ENCODE results near the gene NCK2.

The NCK2 gene

DNA sequence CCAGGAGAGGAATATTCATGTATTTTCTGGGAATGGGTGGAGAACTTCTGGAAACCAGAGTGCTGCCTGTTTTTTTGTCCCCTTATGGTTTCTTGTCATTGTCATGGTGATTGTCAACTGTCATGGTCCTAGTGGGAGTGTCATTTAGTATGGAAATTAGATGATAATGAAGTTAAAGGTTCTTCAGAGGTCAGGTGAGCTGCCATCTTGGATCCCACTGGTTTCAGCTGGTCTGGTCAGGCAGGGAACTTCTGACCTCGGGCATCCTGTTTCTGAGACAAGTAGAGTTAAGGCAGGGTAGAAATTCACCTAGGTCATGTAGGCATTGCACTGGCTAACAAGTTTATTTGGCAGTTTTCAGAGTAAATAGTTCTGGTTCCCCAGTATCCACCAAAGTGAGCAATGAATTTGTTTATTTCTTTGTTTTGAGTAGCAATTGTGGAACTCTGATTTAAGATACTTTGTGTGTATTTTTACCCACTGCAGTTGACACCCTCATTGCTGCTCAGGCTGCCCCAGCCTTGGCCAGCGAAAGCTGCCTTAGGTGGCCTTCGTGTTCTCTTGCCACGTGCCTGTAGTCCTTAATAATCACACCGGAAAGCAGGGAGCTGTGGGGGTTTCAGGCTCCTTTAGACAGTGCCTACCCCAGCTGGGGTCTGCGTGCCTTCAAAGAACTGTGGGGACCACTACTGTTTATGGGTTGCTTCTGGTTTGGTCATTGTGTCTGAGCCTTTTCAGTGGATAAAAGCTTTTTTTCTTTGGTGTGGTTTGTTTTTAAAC lies 48.7 kb downstream of the NCK2 start:
- DNase-seq (ENCODE audit: low spot score): no peak

DNA sequence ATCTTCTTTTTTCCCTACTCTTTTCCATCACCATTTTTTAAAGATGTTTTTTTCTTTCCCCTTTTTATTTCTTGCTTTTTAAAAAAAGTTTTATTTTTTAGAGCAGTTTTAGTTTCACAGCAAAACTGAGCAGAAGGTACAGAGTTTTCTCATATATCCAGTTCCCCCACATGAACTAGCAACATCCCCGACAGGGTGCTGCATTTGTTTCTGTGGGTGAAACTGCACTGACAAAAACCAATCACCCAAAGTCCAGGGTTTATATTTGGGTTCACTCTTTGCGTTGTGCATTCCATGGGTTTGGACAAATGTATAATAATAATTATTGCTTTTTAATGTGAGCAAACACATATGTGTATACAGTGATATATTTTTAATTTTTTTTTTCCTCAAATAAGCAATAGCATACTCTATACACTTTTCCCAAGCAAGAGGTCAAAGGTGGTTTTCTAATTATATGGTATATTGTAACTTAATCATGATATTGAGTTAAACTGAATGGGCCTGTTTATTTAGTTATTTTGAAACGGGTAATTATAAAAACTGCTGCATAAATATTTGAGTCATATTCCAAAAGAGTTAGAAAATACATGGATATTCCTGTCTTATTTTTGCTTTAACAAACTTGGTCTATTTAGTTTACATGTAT lies 50.3 kb downstream of the NCK2 start:
- DNase-seq (ENCODE audit: low spot score): no peak

DNA sequence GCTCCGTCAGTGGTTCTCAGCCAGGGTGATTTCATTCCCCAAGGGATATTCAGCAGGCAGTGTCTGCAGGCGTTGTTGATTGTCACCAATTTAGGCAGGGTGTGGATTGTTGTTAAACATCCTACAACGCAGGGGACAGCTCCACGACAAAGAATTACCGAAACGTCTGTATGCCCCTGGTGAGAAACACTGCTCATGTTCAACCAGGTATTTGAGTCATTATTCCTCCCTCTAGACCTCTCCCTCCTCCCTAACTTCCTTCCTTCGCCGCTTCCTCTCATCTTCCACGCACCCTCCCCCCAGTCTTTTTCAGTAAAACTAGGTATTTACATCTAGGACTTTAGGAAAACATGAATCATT lies 50.8 kb downstream of the NCK2 start:
- DNase-seq (ENCODE audit: low spot score): no peak

DNA sequence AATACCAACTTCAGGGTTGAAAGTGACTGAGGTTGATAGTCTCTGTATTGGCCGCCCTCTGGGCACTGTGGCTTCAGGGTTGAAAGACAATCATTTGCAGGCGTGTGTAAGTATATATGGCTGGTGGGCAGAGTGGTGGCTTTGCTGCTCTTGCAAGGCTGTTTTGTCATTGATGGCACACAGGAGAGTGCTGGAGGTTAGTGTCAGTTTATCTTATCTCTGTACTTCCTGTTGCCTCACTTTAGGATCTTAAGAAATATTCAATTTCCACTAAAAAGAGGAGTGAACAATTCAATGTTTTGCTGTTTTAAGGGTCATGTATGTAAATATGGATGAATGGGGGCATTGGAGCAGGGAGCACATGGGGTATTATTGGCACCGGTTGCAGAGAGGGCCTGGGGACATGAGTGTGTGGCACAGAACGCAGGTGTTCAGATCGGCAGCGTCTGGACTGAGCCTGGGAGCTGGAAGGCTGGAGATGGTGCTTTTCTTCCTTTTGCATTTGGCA lies 51.5 kb downstream of the NCK2 start:
- DNase-seq (ENCODE audit: low spot score): no peak

DNA sequence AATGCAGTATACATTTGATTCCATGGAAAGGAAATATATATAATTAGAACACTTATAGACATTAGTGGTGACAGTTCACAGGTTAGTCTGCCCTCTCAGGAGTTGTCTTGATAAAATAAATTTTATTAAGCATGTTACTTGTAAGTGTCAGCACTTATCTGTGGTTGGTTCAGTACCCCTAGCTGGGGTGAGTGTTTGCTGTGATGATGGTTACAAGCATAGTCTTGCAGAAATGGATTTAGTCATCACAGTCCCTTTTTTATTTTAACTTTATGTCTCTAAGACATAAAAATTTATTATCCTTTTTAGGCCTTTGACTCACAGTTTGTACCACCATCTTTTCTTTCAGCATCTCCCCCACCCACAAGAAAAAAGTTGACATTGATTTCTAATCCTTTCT lies 52.1 kb downstream of the NCK2 start:
- DNase-seq (ENCODE audit: low spot score): no peak

DNA sequence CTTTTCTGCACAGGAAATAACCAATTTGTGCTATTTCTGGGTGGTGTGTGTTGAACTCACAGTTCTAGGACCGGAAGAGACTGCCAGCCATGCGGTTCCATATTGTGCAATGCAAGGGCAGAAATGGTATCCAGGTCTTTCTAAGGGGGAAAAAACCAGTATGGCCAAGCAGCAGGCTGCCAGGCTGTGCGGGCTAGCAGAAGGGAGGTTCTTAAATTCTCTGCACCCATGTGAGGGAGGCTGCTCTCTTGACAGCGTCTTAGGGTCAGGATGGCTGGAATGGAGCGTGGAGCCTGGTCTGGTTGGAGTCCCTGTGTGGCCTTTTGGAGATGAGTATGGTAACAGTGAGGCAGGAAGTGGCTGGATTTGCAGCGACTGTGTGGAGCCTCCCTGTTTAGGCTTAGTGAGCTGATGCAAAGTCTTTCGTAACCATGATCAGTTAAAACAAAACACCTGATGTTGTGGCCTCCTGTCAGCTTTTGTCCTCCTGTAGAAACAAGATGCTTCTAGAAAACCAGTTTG lies 52.6 kb downstream of the NCK2 start:
- no peak for DNase-seq (ENCODE audit: low spot score)

DNA sequence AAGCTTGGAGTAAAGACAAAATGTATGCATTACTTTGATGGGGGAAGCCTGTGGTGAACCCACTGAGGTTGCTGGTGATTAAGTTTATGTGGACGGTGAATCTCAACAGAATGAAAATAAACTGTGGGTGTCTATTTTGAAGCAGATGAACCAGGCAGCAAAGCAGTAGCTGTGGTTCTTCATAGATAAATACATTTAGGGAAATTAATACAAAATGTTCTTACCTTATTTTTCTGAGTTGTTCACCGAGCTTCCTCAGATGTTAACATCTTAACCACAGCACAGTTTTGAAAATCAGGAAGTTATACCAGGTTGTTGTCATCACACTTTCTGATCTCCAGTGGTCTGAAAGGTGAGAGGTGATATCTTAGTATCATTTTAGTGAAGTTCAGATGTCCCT lies 53.9 kb downstream of the NCK2 start:
- DNase-seq (ENCODE audit: low spot score): no peak

DNA sequence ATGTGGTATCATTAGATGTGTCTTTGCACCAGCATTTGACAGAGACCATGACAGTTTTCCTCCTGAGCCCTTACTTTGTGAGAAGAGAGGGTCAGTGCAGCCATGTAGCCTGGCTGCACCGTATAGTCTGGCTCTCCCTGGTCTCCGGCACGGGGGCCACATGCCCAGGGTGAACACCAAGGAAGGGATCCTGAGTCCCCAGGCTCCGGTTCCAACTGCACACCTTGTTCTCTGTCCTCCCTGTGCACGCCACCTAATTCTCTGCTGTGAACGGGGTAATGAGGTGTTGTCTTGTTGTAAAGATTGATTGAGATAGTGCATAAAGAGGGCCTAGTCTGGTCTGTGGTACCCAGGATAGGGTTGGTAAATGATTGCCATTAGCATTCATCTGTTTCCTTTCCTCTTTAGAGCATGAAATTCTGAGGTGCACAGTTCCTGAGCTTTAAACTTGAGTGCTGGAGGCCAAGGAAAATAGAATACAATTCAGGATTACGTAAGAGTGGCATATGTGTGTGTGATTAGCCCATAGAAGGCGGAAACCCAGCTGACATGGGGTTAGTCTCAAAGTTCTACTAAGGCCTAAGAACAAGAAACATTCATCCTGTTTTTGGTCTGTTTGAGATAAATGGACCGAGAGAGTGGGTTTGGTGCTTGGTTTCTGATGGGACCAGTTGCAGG lies 55.5 kb downstream of the NCK2 start:
- no peak for DNase-seq (ENCODE audit: low spot score)

DNA sequence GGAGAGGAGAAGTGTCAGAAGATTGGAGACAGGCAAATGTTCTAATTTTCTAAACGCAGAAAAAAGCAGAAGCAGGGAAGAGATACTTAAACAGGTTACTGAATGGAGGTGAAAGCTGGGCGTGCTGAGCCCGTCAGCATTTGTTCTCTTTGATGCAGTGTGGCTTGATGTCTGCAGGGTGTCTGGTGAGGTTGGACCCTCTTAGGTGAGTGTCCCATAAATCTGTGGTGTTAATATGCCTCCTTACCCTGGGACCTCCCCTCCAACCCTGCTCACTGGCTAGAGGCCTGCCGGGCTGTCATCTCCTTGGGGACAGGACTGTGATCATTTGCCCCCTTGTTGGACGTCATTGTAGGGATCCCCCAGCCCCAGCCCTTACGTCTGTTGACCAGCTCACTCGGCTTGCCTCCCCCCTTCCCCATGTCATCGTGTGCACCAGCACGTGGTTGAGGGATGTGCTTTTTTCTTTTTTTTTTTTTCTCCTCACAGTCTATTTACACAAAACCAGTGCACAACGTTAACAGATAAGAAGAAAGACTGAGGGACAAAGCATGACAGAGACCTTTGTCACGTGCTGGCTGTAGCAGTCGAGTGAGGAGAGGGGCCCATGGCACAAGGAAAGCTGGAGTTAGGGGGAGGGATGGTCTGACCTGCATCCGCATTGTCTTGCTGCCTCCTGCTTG lies 56.4 kb downstream of the NCK2 start:
- no peak for DNase-seq (ENCODE audit: low spot score)

DNA sequence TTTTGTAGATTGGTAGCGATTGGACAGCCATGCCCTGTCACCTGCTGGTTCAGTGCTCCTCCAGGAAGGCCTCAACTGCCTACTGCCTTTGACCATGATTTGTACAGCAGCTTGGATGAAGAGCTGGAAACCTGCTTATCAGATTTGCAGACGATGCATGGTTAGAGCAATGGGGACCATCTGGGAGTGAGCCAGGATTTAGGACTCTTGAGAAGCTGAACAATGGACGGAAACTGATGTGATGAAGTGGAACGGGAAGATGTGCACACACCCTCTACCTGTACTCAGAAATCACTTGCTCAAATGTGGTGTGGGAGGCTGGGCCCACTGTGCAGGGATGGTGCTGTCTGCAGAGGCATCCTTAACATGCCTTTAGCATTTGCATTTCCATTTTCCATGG lies 57.2 kb downstream of the NCK2 start:
- no peak for DNase-seq (ENCODE audit: low spot score)

DNA sequence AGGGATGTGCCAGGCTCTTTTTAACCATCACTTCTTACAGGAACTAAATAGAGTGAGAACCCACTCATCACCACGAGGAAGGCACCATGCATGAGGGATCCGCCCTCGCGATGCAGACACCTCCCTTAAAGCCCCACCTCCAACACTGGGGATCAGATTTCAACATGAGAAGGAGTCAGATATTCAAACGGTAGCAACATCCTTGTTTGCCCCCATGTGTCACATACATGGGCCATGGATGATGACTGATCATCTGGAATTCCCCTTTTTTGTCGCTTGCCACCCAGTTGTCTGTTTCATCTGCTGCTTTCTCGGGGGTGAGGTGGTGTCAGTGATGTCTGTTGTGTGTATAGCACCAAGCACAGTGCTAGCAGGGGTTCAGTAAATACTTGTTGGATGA lies 57.9 kb downstream of the NCK2 start:
- no peak for DNase-seq (ENCODE audit: low spot score)

DNA sequence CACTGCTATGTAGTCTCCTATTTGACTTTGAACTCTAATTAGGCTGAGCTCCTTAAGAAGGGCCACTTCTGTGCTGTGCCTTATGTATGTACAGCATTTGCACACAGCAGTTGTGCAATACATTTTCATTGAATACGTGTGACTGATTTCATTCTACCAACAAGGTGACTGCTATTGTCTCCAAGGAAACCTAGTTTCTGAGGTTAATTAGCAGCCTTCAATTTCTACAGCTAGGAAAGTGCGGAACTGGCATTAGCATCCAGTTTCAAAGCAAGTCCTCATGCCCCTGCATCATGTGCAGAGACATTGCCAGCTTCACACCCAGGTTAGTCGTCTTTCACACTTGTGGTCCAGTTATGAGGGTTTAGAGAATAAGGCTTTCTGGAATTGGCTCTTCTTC lies 58.6 kb downstream of the NCK2 start:
- no peak for DNase-seq (ENCODE audit: low spot score)

DNA sequence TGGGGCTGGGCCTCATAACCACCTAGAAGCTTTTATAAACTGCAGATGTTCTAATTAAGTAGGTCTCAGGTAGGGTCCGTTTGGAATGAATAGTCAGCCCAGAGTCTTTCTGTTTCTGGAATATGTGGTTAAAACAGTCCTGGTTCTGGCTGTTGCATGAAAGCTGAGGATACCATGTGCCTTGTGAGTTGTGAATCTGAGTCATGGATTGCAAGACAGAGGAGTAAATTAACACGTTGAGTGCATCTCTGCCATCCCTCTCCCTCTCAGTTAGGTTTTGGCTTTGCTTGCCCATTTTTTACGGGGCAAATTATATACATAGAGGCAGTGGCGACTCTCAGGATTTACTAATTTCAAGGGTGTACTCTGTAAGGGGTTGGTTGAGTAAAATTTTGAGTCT lies 59.1 kb downstream of the NCK2 start:
- no peak for DNase-seq (ENCODE audit: low spot score)

DNA sequence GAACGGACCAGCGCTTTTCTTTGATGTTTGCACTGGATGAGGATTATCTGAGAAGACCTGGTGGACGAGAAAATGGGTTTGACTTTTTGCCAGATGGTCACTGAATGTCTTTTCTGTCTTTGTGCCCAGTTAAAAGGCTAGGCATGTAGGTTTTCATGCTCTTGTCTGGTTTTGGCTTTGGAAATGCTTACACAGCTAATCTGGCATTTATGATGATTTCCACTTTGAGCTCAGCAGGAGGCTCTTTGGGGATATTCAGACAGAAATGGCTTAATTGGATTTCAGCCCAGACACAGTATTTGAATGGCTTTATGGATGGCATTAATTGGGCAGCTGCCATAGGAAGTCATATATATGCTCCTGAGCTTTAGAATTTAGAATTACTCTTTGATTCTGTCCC lies 59.6 kb downstream of the NCK2 start:
- no peak for DNase-seq (ENCODE audit: low spot score)

DNA sequence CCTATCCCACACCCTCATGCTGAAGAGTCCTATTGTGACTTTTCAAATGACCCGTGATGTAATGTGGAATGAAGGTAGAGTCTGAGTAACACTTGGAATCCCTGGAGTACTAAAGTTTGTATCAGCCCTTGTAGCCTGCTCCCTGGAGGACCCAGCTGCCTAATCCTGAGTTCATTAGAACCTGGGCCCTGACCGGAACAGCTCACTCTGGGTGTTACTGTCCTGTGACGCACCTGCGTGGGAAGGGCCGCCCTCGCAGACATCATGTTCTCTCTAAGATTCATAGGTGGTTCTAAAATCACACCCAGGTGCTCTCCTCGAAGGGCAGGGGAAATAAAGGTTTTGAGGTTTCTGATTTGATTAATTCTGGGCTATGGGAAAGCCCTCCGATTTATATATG lies 62.3 kb downstream of the NCK2 start:
- no peak for DNase-seq (ENCODE audit: low spot score)

DNA sequence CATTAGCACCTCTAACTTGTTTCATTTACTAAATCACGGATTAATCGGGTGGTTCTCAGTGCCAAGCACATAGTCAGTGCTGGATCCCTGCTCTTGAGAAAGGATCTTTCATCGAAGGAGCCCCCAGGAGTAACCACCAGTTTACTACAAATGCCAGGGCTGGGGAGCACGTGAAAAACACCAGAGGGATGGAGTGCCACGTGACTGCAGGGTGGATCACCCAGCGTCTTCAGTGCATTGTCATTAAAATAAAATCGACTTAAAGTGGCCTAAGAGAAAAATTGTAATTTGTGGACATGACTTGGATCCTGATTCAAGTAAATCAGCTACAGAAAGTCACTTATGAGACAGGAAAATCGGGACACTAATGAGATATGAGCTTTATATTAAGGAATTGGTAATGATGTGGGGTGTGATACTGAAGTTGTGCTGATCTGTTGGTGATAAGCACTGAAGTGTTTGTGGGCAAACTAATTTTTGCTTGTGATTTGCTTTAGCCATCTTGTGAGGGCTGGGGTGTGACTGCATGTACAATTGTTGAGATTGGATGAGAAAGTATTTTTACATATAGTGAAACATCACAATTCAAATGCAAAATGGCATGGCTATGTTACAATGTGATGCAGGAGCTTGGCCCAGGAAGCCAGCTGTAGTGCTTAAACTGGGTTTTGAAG lies 63.8 kb downstream of the NCK2 start:
- no peak for DNase-seq (ENCODE audit: low spot score)

DNA sequence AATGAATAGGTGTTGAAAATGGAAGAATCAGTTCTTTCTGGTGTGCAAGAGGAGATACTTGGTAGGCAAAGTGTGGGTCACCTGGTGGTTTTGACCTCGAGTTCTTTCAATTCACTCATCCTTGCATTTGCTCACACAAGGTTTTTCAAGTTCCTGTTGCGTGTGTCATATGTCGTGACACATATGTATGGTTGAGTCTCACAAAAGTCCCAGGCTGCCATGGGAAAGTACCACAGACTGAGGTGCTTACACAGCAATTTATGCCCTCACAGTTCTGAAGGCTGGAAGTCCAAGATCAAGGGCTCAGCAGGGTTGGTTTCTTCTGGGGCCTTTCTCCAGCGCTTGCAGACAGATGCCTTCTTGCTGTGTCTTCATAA lies 64.4 kb downstream of the NCK2 start:
- no peak for DNase-seq (ENCODE audit: low spot score)

DNA sequence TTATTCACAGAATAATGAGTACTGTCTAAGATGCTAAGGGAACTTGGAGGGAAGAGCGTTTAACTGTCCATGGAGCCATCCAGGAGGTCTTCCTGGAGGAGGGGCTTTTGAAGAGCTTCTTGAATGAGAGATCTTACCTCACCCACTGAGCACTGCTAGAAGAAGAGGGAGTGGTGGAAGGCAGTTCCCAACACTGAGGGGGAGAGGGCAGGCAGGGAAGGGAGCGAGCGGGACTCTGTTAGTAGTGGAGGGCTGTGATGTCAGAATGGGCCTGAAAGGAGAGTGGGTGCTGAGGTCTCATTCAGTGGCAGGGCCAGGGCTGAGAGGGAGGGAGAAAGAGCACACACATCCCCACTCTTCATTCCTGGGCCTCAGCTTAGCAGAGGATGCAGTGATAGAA lies 65.0 kb downstream of the NCK2 start:
- DNase-seq (ENCODE audit: low spot score): no peak

DNA sequence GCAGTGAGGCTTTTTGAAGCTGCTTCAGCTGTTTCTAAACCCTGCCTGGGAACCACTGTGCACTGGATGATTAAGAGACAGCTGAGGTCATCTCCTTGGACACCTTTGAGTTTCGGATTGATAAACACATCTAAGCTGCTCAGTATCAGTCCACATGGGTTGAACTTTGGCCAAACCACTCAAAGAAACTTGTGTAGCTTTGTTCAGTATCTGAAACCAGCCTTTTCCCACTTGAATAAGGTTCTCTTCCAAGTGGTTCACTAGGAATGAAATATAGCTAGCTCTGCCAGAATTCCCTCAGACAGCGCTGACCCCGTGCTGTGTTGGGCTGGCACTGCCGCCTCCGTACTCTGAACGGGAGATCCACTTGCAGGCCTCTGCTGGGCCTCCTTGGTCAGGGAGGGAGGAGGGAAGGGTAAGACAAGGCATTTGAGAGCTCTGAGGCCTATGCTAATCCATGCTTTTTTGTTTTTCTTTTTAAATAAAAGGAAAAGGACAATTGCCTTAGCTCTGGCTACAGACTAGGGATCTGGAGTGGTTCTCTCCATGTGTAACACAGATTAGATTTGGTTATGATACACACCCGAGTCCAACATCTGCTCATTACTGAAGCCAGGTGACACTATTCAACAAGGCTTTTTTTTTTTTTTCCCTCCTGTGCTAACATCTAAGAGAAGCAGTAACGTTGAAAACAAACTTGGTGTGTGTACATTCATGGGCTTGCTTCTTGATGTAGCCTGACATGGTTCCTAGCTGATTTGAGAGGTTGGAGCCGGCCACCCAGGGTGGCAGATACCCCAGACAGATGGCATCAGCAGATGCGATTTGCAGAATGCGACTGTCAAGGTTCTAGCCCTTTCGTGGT lies 67.7 kb downstream of the NCK2 start:
- DNase-seq (ENCODE audit: low spot score): no peak

DNA sequence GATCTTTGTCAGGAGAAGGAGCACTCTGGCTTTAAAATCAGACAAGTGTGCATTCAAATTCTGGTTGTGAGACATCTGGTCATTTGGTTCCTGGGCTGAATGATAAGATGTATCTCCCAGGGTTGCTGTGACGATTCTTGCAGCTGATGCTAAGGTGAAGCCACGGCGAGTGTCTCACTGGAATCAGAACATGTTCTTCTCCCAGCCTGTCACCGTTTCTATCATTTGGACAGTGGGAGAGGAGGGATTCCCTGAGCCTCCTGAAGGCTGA lies 68.3 kb downstream of the NCK2 start:
- DNase-seq (ENCODE audit: low spot score): no peak

DNA sequence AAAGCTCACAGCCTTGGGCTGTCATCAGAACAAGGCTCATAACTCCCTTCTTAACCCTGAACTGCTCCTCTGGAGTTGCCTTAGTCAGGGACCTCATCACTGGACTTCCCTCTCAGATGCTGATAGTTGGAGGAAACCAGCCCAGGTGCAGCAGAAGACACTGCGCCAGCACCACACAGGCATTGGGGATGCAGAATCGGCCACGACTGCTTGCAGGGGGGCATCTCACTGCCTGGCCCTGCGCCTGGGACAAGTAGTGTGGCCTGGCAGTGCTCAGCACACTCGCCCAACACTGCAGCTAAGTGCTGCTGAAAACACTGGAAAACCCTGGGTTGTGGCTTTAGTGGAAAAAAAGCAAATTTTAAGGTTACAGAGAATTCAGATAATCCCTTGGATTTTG lies 68.7 kb downstream of the NCK2 start:
- DNase-seq (ENCODE audit: low spot score): no peak

All from left forelimb (tissue), 1 donor.